Kidney (tissue), 14 donors: ENCODE results near the gene RGS7BP. TPM values are rescaled to one million over a fixed set of nuclear protein-coding genes. Genes with fewer than 3 reads are reported as not detected.

Experiments
- DNase-seq, 5 donors: peaks; one replicate each; pipeline ENCODE4 v3.0.0-alpha.2; 2013 to 2020
- FAIRE-seq: peaks from 2 replicates; lab custom pipeline; 2012; peaks lifted over from hg19 to GRCh38; lab: Jason Lieb, UNC
- H3K27ac ChIP-seq, 2 donors: one replicate each; pipeline ENCODE4 v1.7.0; 2013; ENCODE audit warnings: low read depth in 2 of 2, low read length in 2 of 2, inconsistent platforms in 1 of 2
- H3K27me3 ChIP-seq: one replicate; pipeline ENCODE4 v1.7.1; 2013; ENCODE audit warnings: low read length, inconsistent platforms; ENCODE audit not compliant: control insufficient read depth, insufficient read depth
- H3K36me3 ChIP-seq, 3 donors: one replicate each; pipeline versions ENCODE4 v1.7.0 to v1.7.1; 2013; ENCODE audit warnings: low read length in 3 of 3, control low read depth in 1 of 3, inconsistent platforms in 1 of 3; ENCODE audit not compliant: insufficient read depth in 3 of 3, control insufficient read depth in 2 of 3
- H3K4me1 ChIP-seq, 3 donors: one replicate each; pipeline versions ENCODE4 v1.7.0 to v1.7.1; 2013; ENCODE audit warnings: low read length in 3 of 3, inconsistent platforms in 1 of 3, low read depth in 1 of 3; ENCODE audit not compliant: control insufficient read depth in 2 of 3, insufficient read depth in 2 of 3
- H3K4me3 ChIP-seq, 3 donors: one replicate each; pipeline versions ENCODE4 v1.7.0 to v1.8.1; 2013; ENCODE audit warnings: low read length in 3 of 3, control low read depth in 1 of 3, inconsistent platforms in 1 of 3
- H3K9ac ChIP-seq, 3 donors: one replicate each; pipeline versions ENCODE4 v1.7.0 to v1.7.1; 2013; ENCODE audit warnings: low read length in 3 of 3, control low read depth in 1 of 3, inconsistent platforms in 1 of 3
- H3K9me3 ChIP-seq, 3 donors: one replicate each; pipeline versions ENCODE4 v1.7.0 to v1.7.1; 2013; ENCODE audit warnings: low read length in 3 of 3, control low read depth in 1 of 3, inconsistent platforms in 1 of 3; ENCODE audit not compliant: control insufficient read depth in 2 of 3, insufficient read depth in 1 of 3
- CTCF ChIP-seq: IDR thresholded peaks from 3 replicates; pipeline ENCODE4 v1.5.1; 2012; ENCODE audit warnings: mild to moderate bottlenecking, moderate library complexity, borderline replicate concordance; ENCODE audit not compliant: insufficient read depth; ENCODE audit errors: extremely low read depth
- intact Hi-C: fragments of 100-400 bp; cut with DNase I; formaldehyde crosslinking; loops from one replicate; pipeline ENCODE4 v1.11.1; 2022
- polyA plus RNA-seq: library from polyadenylated mRNA; stranded (reverse); fragments of 350-450 nt; fragmentation: Illumina TruSeq; extraction: RNeasy Lipid Tissue Mini Kit (QIAGEN cat#74804); gene quantifications from one replicate; pipeline ENCODE4 v1.2.3, GENCODE V29; 2014; ENCODE audit warnings: low read depth, low replicate concordance; ENCODE audit not compliant: insufficient read depth
- total RNA-seq: library from RNA; stranded (reverse); fragmentation: NEBNext Ultra II Directional; extraction: Animal tissue kit (Norgen Biotek cat#: 25700); gene quantifications from one replicate; pipeline ENCODE4 v1.2.1, GENCODE V29; 2021
- donor health status: control.
- donor health status: control.
- donor health status: control.
- donor health status: control.
- donor health status: control.
- donor health status: DM: yes; HTN: yes; CAD: no.
- donor health status: Normal renal cell carcinoma (clear cell type).

The RGS7BP gene
- total and polyA plus RNA-seq, 2 donors from 2014 or later, result 0.39 to 10.7 TPM

GRCh38 chr5:64526734-64527439 lies 21.1 kb downstream of the RGS7BP start:
- DNase-seq (no peak), FAIRE-seq (no peak)
- no peaks in the 10 kb centered on the region for H3K36me3 ChIP-seq
- intact Hi-C loops, result no loop called here
- H3K27ac ChIP-seq, result no peak overlapping the region
- H3K9ac ChIP-seq, result no peak overlapping the region
- no peaks in the 10 kb centered on the region for H3K9me3 ChIP-seq
- no peak overlapping the region for H3K4me3 ChIP-seq
- no peaks in the 10 kb centered on the region for H3K27me3 ChIP-seq
- no peak for TF ChIP-seq CTCF
- no peaks in the 10 kb centered on the region for H3K4me1 ChIP-seq

GRCh38 chr5:64530076-64530475 lies 24.3 kb downstream of the RGS7BP start:
- H3K9me3 ChIP-seq, result no peaks in the 10 kb centered on the region
- no peak overlapping the region for H3K27ac ChIP-seq
- no peaks in the 10 kb centered on the region for H3K4me1 ChIP-seq
- no peaks in the 10 kb centered on the region for H3K36me3 ChIP-seq
- intact Hi-C loops, result no loop called here
- FAIRE-seq (no peak), DNase-seq (no peak)
- H3K27me3 ChIP-seq, result no peaks in the 10 kb centered on the region
- no peak overlapping the region for H3K4me3 ChIP-seq
- no peak overlapping the region for H3K9ac ChIP-seq
- TF ChIP-seq CTCF, result no peak

GRCh38 chr5:64532212-64532611 lies 26.4 kb downstream of the RGS7BP start:
- H3K4me1 ChIP-seq, result no peaks in the 10 kb centered on the region
- intact Hi-C loops, result no loop called here
- no peaks in the 10 kb centered on the region for H3K27me3 ChIP-seq
- no peak overlapping the region for H3K4me3 ChIP-seq
- DNase-seq, result no peak
- no peaks in the 10 kb centered on the region for H3K36me3 ChIP-seq
- H3K9me3 ChIP-seq, result no peaks in the 10 kb centered on the region
- FAIRE-seq, result no peak
- no peak for TF ChIP-seq CTCF
- no peak overlapping the region for H3K9ac ChIP-seq
- H3K27ac ChIP-seq, result no peak overlapping the region
